HepG2 (cell line): ENCODE data around the gene RPS6KA2. TPM values are rescaled to one million over a fixed set of nuclear protein-coding genes. Genes with fewer than 3 reads are reported as not detected.

ENCODE experiments used
- ATAC-seq: fragments of 200-7000 bp; cut with Tn5 transposase; 3 replicates; pipeline ENCODE4 v1.9.1; 2020; ENCODE audit warnings: mild to moderate bottlenecking, moderate library complexity
- BruUV-seq: library from RNA; stranded (reverse); fragments of 400-500 nt; replicated peaks from 2 replicates; lab custom pipeline; 2021; lab: Mats Ljungman, UMichigan
- CTCF ChIA-PET: fragments of 300-600 bp; formaldehyde crosslinking; extraction: SDS; loops from one replicate; lab custom pipeline; 2021; ENCODE audit warnings: low total read pairs, inconsistent platforms, low intra/inter-chr PET ratio; lab: Yijun Ruan, JAX
- POLR2A ChIA-PET: fragments of 350-600 bp; sonication (Branson Sonifier 250); formaldehyde crosslinking; loops from one replicate; lab custom pipeline; 2020; ENCODE audit warnings: antibody characterized with exemption, inconsistent platforms; lab: Yijun Ruan, JAX
- DNase-seq: peaks from one replicate; pipeline ENCODE4 v3.0.0-alpha.2; 2015; ENCODE audit warnings: low spot score
- FAIRE-seq: peaks from 3 replicates; lab custom pipeline; 2011; peaks lifted over from hg19 to GRCh38; lab: Jason Lieb, UNC
- H2AFZ ChIP-seq: one replicate; pipeline ENCODE4 v1.6.1; 2011; ENCODE audit warnings: low read length, inconsistent platforms
- H3K27ac ChIP-seq: fragments of 300-600 bp; 3 replicates; pipeline ENCODE4 v1.8.0; 2011; ENCODE audit warnings: mixed run types, mild to moderate bottlenecking, mixed read lengths, low read length, inconsistent platforms; ENCODE audit not compliant: insufficient read depth; ENCODE audit errors: extremely low read length
- H3K27me3 ChIP-seq, 2 experiments: fragments of 200-600 bp in 1 of 2; 2 replicates in 1 of 2; 3 replicates in 1 of 2; pipeline versions ENCODE4 v1.6.0 to v1.8.0; 2011; ENCODE audit warnings: low read length in 2 of 2, mild to moderate bottlenecking in 2 of 2, moderate library complexity in 2 of 2, inconsistent platforms in 1 of 2; ENCODE audit not compliant: insufficient read depth in 2 of 2, control insufficient read depth in 1 of 2
- H3K36me3 ChIP-seq, 2 experiments: fragments of 200-600 bp in 1 of 2; replicated peaks in 1 of 2; 2 replicates in 1 of 2; 3 replicates in 1 of 2; pipeline versions ENCODE4 v1.5.1 to v1.8.0; 2011; ENCODE audit warnings: low read length in 2 of 2, inconsistent platforms in 1 of 2; ENCODE audit not compliant: insufficient read depth in 2 of 2, control insufficient read depth in 1 of 2
- H3K4me1 ChIP-seq: 2 replicates; pipeline ENCODE4 v1.5.1; 2012; ENCODE audit warnings: low read length, inconsistent platforms; ENCODE audit not compliant: insufficient read depth
- H3K4me2 ChIP-seq: 2 replicates; pipeline ENCODE4 v1.6.0; 2011; ENCODE audit warnings: low read depth, low read length, inconsistent platforms
- H3K4me3 ChIP-seq, 3 experiments: fragments of 200-600 bp in 1 of 3; sonication (generic), shearing (Covaris generic) in 1 of 3; replicated peaks in 1 of 3; 2 replicates each; pipeline ENCODE4 v1.5.1; 2011 to 2016; ENCODE audit warnings: low read length in 3 of 3, inconsistent platforms in 2 of 3, low read depth in 2 of 3, mild to moderate bottlenecking in 2 of 3, control low read depth in 1 of 3, mixed read lengths in 1 of 3; ENCODE audit not compliant: insufficient read depth in 1 of 3
- H3K79me2 ChIP-seq: one replicate; pipeline ENCODE4 v1.6.1; 2011; ENCODE audit warnings: low read length, inconsistent platforms; ENCODE audit not compliant: insufficient read depth
- H3K9ac ChIP-seq: 2 replicates; pipeline ENCODE4 v1.6.0; 2011; ENCODE audit warnings: mild to moderate bottlenecking, low read depth, low read length, inconsistent platforms; ENCODE audit not compliant: insufficient read depth
- H3K9me3 ChIP-seq: 2 replicates; pipeline ENCODE4 v1.5.1; 2012; ENCODE audit warnings: mild to moderate bottlenecking, low read length
- H4K20me1 ChIP-seq: 2 replicates; pipeline ENCODE4 v1.6.0; 2011; ENCODE audit warnings: inconsistent platforms, mild to moderate bottlenecking, low read length, moderate library complexity; ENCODE audit not compliant: insufficient read depth
- ADNP ChIP-seq: sonication (generic); formaldehyde crosslinking; IDR thresholded peaks from 2 replicates; pipeline ENCODE4 v1.4.0; 2020; ENCODE audit warnings: missing genetic modification reagents
- HNRNPK ChIP-seq: fragments of 200-400 bp; formaldehyde crosslinking; IDR thresholded peaks from 2 replicates; pipeline ENCODE4 v1.6.1; 2018; ENCODE audit warnings: low read length, low read depth, moderate library complexity, mild to moderate bottlenecking; ENCODE audit not compliant: poor library complexity, severe bottlenecking
- KLF11 ChIP-seq: IDR thresholded peaks from 2 replicates; pipeline ENCODE4 v1.6.1; 2016; ENCODE audit warnings: missing compliant biosample characterization
- NFE2L2 ChIP-seq: fragments of 150-350 bp; IDR thresholded peaks from 2 replicates; pipeline ENCODE4 v1.6.1; 2014; ENCODE audit warnings: low read length
- TIGD3 ChIP-seq: sonication (generic); formaldehyde crosslinking; IDR thresholded peaks from 2 replicates; pipeline ENCODE4 v1.5.1; 2020; ENCODE audit warnings: mild to moderate bottlenecking, missing genetic modification reagents, borderline replicate concordance
- ZBTB1 ChIP-seq: sonication (generic); formaldehyde crosslinking; IDR thresholded peaks from 2 replicates; pipeline ENCODE4 v1.4.0; 2020; ENCODE audit warnings: missing genetic modification reagents, borderline replicate concordance
- ZFP36 ChIP-seq: fragments of 150-350 bp; IDR thresholded peaks from 2 replicates; pipeline ENCODE4 v1.6.1; 2018; ENCODE audit warnings: borderline replicate concordance, low read length, low read depth; ENCODE audit not compliant: partially characterized antibody
- ZFP90 ChIP-seq: sonication (generic); formaldehyde crosslinking; IDR thresholded peaks from 2 replicates; pipeline ENCODE4 v1.8.0; 2022; ENCODE audit warnings: missing genetic modification reagents, mild to moderate bottlenecking, inconsistent platforms, borderline replicate concordance
- ZMYM3 ChIP-seq: sonication (generic); formaldehyde crosslinking; IDR thresholded peaks from 2 replicates; pipeline ENCODE4 v1.5.1; 2020; ENCODE audit warnings: mild to moderate bottlenecking, missing genetic modification reagents
- ZNF121 ChIP-seq: sonication (generic); formaldehyde crosslinking; IDR thresholded peaks from 2 replicates; pipeline ENCODE4 v1.5.0; 2020; ENCODE audit warnings: mild to moderate bottlenecking, missing genetic modification reagents
- ZNF326 ChIP-seq: sonication (generic); formaldehyde crosslinking; IDR thresholded peaks from 2 replicates; pipeline ENCODE4 v1.4.0; 2020; ENCODE audit warnings: missing genetic modification reagents, borderline replicate concordance
- ZNF652 ChIP-seq: IDR thresholded peaks from 2 replicates; pipeline ENCODE4 v1.6.1; 2016; ENCODE audit warnings: low read depth, borderline replicate concordance
- ZNF709 ChIP-seq: sonication (generic); formaldehyde crosslinking; IDR thresholded peaks from 2 replicates; pipeline ENCODE4 v1.5.0; 2020; ENCODE audit warnings: mild to moderate bottlenecking, missing genetic modification reagents
- ZNF713 ChIP-seq: sonication (generic); formaldehyde crosslinking; IDR thresholded peaks from 2 replicates; pipeline ENCODE4 v1.4.0; 2020; ENCODE audit warnings: mild to moderate bottlenecking, missing genetic modification reagents
- ZNF749 ChIP-seq: sonication (generic); formaldehyde crosslinking; IDR thresholded peaks from 2 replicates; pipeline ENCODE4 v1.8.0; 2022; ENCODE audit warnings: mild to moderate bottlenecking, missing genetic modification reagents, moderate library complexity, borderline replicate concordance
- ZNF770 ChIP-seq: sonication (generic); formaldehyde crosslinking; IDR thresholded peaks from 2 replicates; pipeline ENCODE4 v1.5.0; 2020; ENCODE audit warnings: mild to moderate bottlenecking, missing genetic modification reagents
- WGBS: methylation state at CpG from one replicate; pipeline ENCODE4 v1.1.6; 2017; ENCODE audit warnings: low lambda C conversion rate; 5-methylcytosine and 5-hydroxymethylcytosine counted together
- in situ Hi-C: cut with HindIII; loops from 2 replicates; pipeline ENCODE4 v1.10.0; 2017; ENCODE audit warnings: low pct_unique_long_range_greater_than_20kb; ENCODE audit not compliant: extremely low pct_ligation_motif_present
- intact Hi-C: fragments of 100-400 bp; cut with micrococcal nuclease; formaldehyde crosslinking; loops from one replicate; pipeline ENCODE4 v1.10.0; 2022; ENCODE audit not compliant: unreplicated experiment
- polyA plus RNA-seq, 8 experiments: library from polyadenylated mRNA; depleted of rRNA in 3 of 8; stranded (reverse) in 7 of 8; unstranded in 1 of 8; fragments of >200 nt; fragmentation: Illumina TruSeq in 4 of 8; extraction: Trizol in 4 of 8; gene quantifications; 2 replicates each; pipeline versions ENCODE4 v1.2.1 to v1.2.3, GENCODE V29; 2011 to 2016; ENCODE audit warnings: low read depth in 4 of 8, missing spikeins in 1 of 8, mixed read lengths in 1 of 8; ENCODE audit not compliant: insufficient read depth in 1 of 8
- total RNA-seq, 5 experiments: library from RNA; depleted of rRNA; stranded (reverse); fragments of >200 nt; fragmentation: Illumina TruSeq; extraction: Trizol; gene quantifications; 2 replicates each; pipeline ENCODE4 v1.2.3, GENCODE V29; 2016; ENCODE audit warnings: low read depth in 1 of 5

RPS6KA2 gene
- total and polyA plus RNA-seq, 2 of the 13 experiments (the other 11 are each of a cell fraction or from before 2014, with no cell fraction given) = 0.22 to 0.38 TPM

GRCh38 chr6:166379103-166379586 is 247.9 kb downstream of the RPS6KA2 start:
- ATAC-seq (no peak), DNase-seq (no peak), FAIRE-seq (no peak)
- TF ChIP-seq TIGD3 (CRISPR knock-in tag) (no peak), ZNF749 (CRISPR knock-in tag) (no peak), ZNF326 (CRISPR knock-in tag) (no peak), ZNF713 (0 out of 2 replicates have a peak, but pooled peaks have one; percentile 21), ZNF652 (CRISPR knock-in tag) (no peak), KLF11 (CRISPR knock-in tag) (no peak), ZMYM3 (CRISPR knock-in tag) (0 out of 2 replicates have a peak, but pooled peaks have one; percentile 34), ZNF770 (CRISPR knock-in tag) (peak; percentile 93), NFE2L2 (no peak), ZBTB1 (CRISPR knock-in tag) (no peak), HNRNPK (no peak), ZFP36 (no peak), ZFP90 (CRISPR knock-in tag) (no peak), ZNF121 (CRISPR knock-in tag) (peak; percentile 92), ZNF709 (CRISPR knock-in tag) (no peak), ADNP (0 out of 2 replicates have a peak, but pooled peaks have one; percentile 14)
- Histone ChIP-seq H2AFZ (no peak overlapping the region), H3K79me2 (peaks cover 70% of the 10 kb centered on the region), H3K36me3 (0 out of 5 replicates have a peak, but pooled peaks cover 1 to 6% of the 10 kb centered on the region in 2 experiments), H3K4me3 (no peak overlapping the region; a peak in 1 of 6 replicates), H3K27me3 (no peaks in the 10 kb centered on the region; a peak in 1 of 5 replicates), H3K9me3 (no peaks in the 10 kb centered on the region), H4K20me1 (no peaks in the 10 kb centered on the region; the same call in 1 of the 2 replicates), H3K9ac (no peak overlapping the region), H3K27ac (no peak overlapping the region), H3K4me1 (peaks cover 35% of the 10 kb centered on the region), H3K4me2 (peak overlapping the region; percentile 21; the same call in 1 of the 2 replicates)
- ChIA-PET CTCF (no interaction called here), POLR2A (interaction anchor here (0.9 to 4.8 kb wide), 4 partner anchors 9 to 21 kb away, joined by 3 to 48 read pairs (median 22); no protein-coding TSS in a partner anchor)
- in situ Hi-C loops = no loop called here
- no TSS peak for BruUV-seq
- WGBS = 95% methylated on average over 1 of the region's 1 CpG
- intact Hi-C loops = no loop called here
